H1 (cell line): Measurements from ENCODE around the gene UBE2V1. TPM values are rescaled to one million over a fixed set of nuclear protein-coding genes. Genes with fewer than 3 reads are reported as not detected.

Experiments
- CTCF ChIA-PET: fragments of 300-600 bp; sonication (Branson Sonifier 250); formaldehyde crosslinking; loops from one replicate; lab custom pipeline; 2021; ENCODE audit not compliant: partially characterized antibody; lab: Charles Lee
- POLR2A ChIA-PET: fragments of 300-600 bp; sonication (Branson Sonifier 250); formaldehyde crosslinking; loops from one replicate; lab custom pipeline; 2021; ENCODE audit warnings: inconsistent platforms; ENCODE audit not compliant: partially characterized antibody; lab: Charles Lee
- DNase-seq, 2 experiments: peaks; one replicate each; pipeline versions ENCODE4 v3.0.0 to v3.0.0-alpha.2; 2010 to 2022; ENCODE audit warnings: low spot score in 2 of 2, low read depth in 1 of 2, mixed read lengths in 1 of 2
- FAIRE-seq: peaks from 2 replicates; lab custom pipeline; 2011; peaks lifted over from hg19 to GRCh38; lab: Jason Lieb, UNC
- H2AFZ ChIP-seq: 2 replicates; pipeline ENCODE4 v1.8.1; 2012; ENCODE audit warnings: low read length, inconsistent platforms
- H2AK5ac ChIP-seq: 2 replicates; pipeline ENCODE4 v1.6.1; 2013; ENCODE audit warnings: low read depth, low read length
- H2BK120ac ChIP-seq: replicated peaks from 2 replicates; pipeline ENCODE3; 2013; ENCODE audit warnings: low read depth, low read length, inconsistent platforms
- H2BK12ac ChIP-seq: 2 replicates; pipeline ENCODE4 v1.6.1; 2013; ENCODE audit warnings: low read depth, low read length
- H2BK15ac ChIP-seq: 2 replicates; pipeline ENCODE4 v1.6.1; 2013; ENCODE audit warnings: low read length
- H2BK20ac ChIP-seq: 2 replicates; pipeline ENCODE4 v1.6.1; 2013; ENCODE audit warnings: low read length
- H2BK5ac ChIP-seq: 2 replicates; pipeline ENCODE4 v1.6.1; 2013; ENCODE audit warnings: low read depth, low read length
- H3K14ac ChIP-seq: 2 replicates; pipeline ENCODE4 v1.6.1; 2013; ENCODE audit warnings: inconsistent platforms; ENCODE audit not compliant: insufficient read length
- H3K18ac ChIP-seq: 2 replicates; pipeline ENCODE4 v1.6.1; 2013; ENCODE audit warnings: low read length; ENCODE audit errors: extremely low read depth
- H3K23ac ChIP-seq: 2 replicates; pipeline ENCODE4 v1.6.1; 2013; ENCODE audit warnings: inconsistent platforms; ENCODE audit not compliant: insufficient read length
- H3K23me2 ChIP-seq: 2 replicates; pipeline ENCODE4 v1.6.1; 2013; ENCODE audit warnings: low read depth, low read length
- H3K27ac ChIP-seq: 2 replicates; pipeline ENCODE4 v1.6.1; 2011; ENCODE audit warnings: low read depth, low read length, inconsistent platforms
- H3K27me3 ChIP-seq, 4 experiments: replicated peaks in 1 of 4; 1 replicate in 1 of 4; 2 replicates in 3 of 4; pipeline versions ENCODE4 v1.6.1 to v1.8.1; 2011 to 2013; ENCODE audit warnings: low read length in 3 of 4, mild to moderate bottlenecking in 3 of 4, inconsistent platforms in 2 of 4, mixed read lengths in 2 of 4, moderate library complexity in 1 of 4; ENCODE audit not compliant: control insufficient read depth in 3 of 4, insufficient read depth in 3 of 4; ENCODE audit errors: extremely low read depth in 1 of 4
- H3K36me3 ChIP-seq, 4 experiments: 2 replicates each; pipeline versions ENCODE4 v1.6.1 to v1.8.1; 2011 to 2013; ENCODE audit warnings: mild to moderate bottlenecking in 4 of 4, low read length in 3 of 4, moderate library complexity in 2 of 4, control low read depth in 1 of 4, inconsistent platforms in 1 of 4; ENCODE audit not compliant: insufficient read depth in 4 of 4, control insufficient read depth in 2 of 4
- H3K4ac ChIP-seq: replicated peaks from 2 replicates; pipeline ENCODE3; 2013; ENCODE audit warnings: low read length, low read depth, mixed read lengths, inconsistent platforms; ENCODE audit not compliant: insufficient read length
- H3K4me1 ChIP-seq, 4 experiments: replicated peaks in 1 of 4; 1 replicate in 1 of 4; 2 replicates in 3 of 4; pipeline versions ENCODE4 v1.6.1 to v1.8.1; 2011 to 2013; ENCODE audit warnings: low read length in 3 of 4, inconsistent platforms in 2 of 4, mixed read lengths in 1 of 4; ENCODE audit not compliant: insufficient read depth in 4 of 4, control insufficient read depth in 3 of 4
- H3K4me2 ChIP-seq, 2 experiments: 2 replicates each; pipeline versions ENCODE4 v1.6.1 to v1.8.1; 2011 to 2013; ENCODE audit warnings: low read depth in 2 of 2, low read length in 2 of 2, control low read depth in 1 of 2, inconsistent platforms in 1 of 2, mild to moderate bottlenecking in 1 of 2; ENCODE audit not compliant: insufficient read depth in 1 of 2
- H3K4me3 ChIP-seq, 4 experiments: fragments of 200-600, 300-600 bp in 1 of 4; sonication (generic), shearing (Covaris generic), sonication (Bioruptor Twin) in 1 of 4; 2 replicates each; pipeline versions ENCODE4 v1.5.1 to v1.8.1; 2011 to 2016; ENCODE audit warnings: low read length in 4 of 4, low read depth in 3 of 4, control low read depth in 2 of 4, inconsistent platforms in 2 of 4, mild to moderate bottlenecking in 2 of 4, mixed read lengths in 1 of 4, moderate library complexity in 1 of 4; ENCODE audit not compliant: insufficient read depth in 2 of 4; ENCODE audit errors: extremely low read depth in 1 of 4
- H3K56ac ChIP-seq: replicated peaks from 2 replicates; pipeline ENCODE3; 2013; ENCODE audit warnings: low read depth, mild to moderate bottlenecking, mixed read lengths, low read length, inconsistent platforms; ENCODE audit not compliant: insufficient read length
- H3K79me1 ChIP-seq: 2 replicates; pipeline ENCODE4 v1.6.1; 2013; ENCODE audit warnings: low read depth, low read length, control low read depth
- H3K79me2 ChIP-seq, 2 experiments: 2 replicates each; pipeline versions ENCODE4 v1.6.1 to v1.8.1; 2012 to 2013; ENCODE audit warnings: low read length in 2 of 2, mild to moderate bottlenecking in 2 of 2, inconsistent platforms in 1 of 2; ENCODE audit not compliant: insufficient read depth in 2 of 2, control insufficient read depth in 1 of 2
- H3K9ac ChIP-seq, 4 experiments: replicated peaks in 1 of 4; 1 replicate in 1 of 4; 2 replicates in 3 of 4; pipeline versions ENCODE4 v1.6.1 to v1.8.1; 2011 to 2013; ENCODE audit warnings: low read depth in 3 of 4, low read length in 3 of 4, control low read depth in 2 of 4, mild to moderate bottlenecking in 2 of 4, moderate library complexity in 2 of 4, inconsistent platforms in 1 of 4; ENCODE audit errors: extremely low read depth in 1 of 4
- H3K9me3 ChIP-seq, 2 experiments: 2 replicates each; pipeline versions ENCODE4 v1.6.1 to v1.8.1; 2012 to 2013; ENCODE audit warnings: mild to moderate bottlenecking in 2 of 2, moderate library complexity in 2 of 2, control low read depth in 1 of 2, inconsistent platforms in 1 of 2, low read depth in 1 of 2, low read length in 1 of 2, mixed read lengths in 1 of 2; ENCODE audit not compliant: insufficient read depth in 2 of 2
- H4K20me1 ChIP-seq, 2 experiments: replicated peaks in 1 of 2; 2 replicates each; pipeline versions ENCODE3 to v1.8.1; 2011 to 2013; ENCODE audit warnings: inconsistent platforms in 2 of 2, low read length in 2 of 2, mild to moderate bottlenecking in 1 of 2; ENCODE audit not compliant: insufficient read depth in 2 of 2, control insufficient read depth in 1 of 2
- H4K5ac ChIP-seq: 2 replicates; pipeline ENCODE4 v1.6.1; 2013; ENCODE audit warnings: low read length, low read depth, mixed read lengths, inconsistent platforms; ENCODE audit not compliant: insufficient read length
- H4K8ac ChIP-seq: 2 replicates; pipeline ENCODE4 v1.8.0; 2013; ENCODE audit warnings: mild to moderate bottlenecking, moderate library complexity, low read length, inconsistent platforms; ENCODE audit not compliant: insufficient read depth; ENCODE audit errors: extremely low read depth
- H4K91ac ChIP-seq: replicated peaks from 2 replicates; pipeline ENCODE3; 2013; ENCODE audit warnings: low read length, mixed read lengths, inconsistent platforms; ENCODE audit not compliant: insufficient read length
- ASH2L ChIP-seq: fragments of 200-600, 300-600 bp; sonication (generic); IDR thresholded peaks from one replicate; pipeline ENCODE4 v1.7.1; 2017; ENCODE audit warnings: low read length
- BACH1 ChIP-seq: IDR thresholded peaks from 2 replicates; pipeline ENCODE4 v1.6.1; 2012; ENCODE audit warnings: low read length, improper control_type of control experiment
- EP300 ChIP-seq, 2 experiments: IDR thresholded peaks; 1 replicate in 1 of 2; 2 replicates in 1 of 2; pipeline ENCODE4 v1.6.1; 2011 to 2012; ENCODE audit warnings: low read depth in 2 of 2, low read length in 2 of 2, mild to moderate bottlenecking in 2 of 2, borderline replicate concordance in 1 of 2, inconsistent platforms in 1 of 2, moderate library complexity in 1 of 2
- KDM4A ChIP-seq: IDR thresholded peaks from one replicate; pipeline ENCODE4 v1.7.1; 2012; ENCODE audit warnings: low read depth, mild to moderate bottlenecking, moderate library complexity, low read length, inconsistent platforms; ENCODE audit not compliant: severe bottlenecking
- POLR2AphosphoS5 ChIP-seq: IDR thresholded peaks from 2 replicates; pipeline ENCODE4 v1.6.1; 2011; ENCODE audit warnings: low read depth, low read length
- POU5F1 ChIP-seq: IDR thresholded peaks from 2 replicates; pipeline ENCODE4 v1.6.1; 2011; ENCODE audit warnings: low read depth, mild to moderate bottlenecking, low read length, moderate library complexity
- RBBP5 ChIP-seq: IDR thresholded peaks from 2 replicates; pipeline ENCODE4 v1.7.1; 2012; ENCODE audit warnings: low read depth, mild to moderate bottlenecking, inconsistent platforms, low read length, moderate library complexity, borderline replicate concordance
- RFX5 ChIP-seq: IDR thresholded peaks from 2 replicates; pipeline ENCODE4 v1.6.1; 2011; ENCODE audit warnings: low read depth, low read length, improper control_type of control experiment, borderline replicate concordance
- SAP30 ChIP-seq: fragments of 300-600 bp; sonication (generic); IDR thresholded peaks from 2 replicates; pipeline ENCODE4 v1.7.1; 2012; ENCODE audit warnings: low read length, moderate library complexity, mild to moderate bottlenecking, inconsistent platforms; ENCODE audit not compliant: insufficient read depth, insufficient replicate concordance
- SUZ12 ChIP-seq: fragments of 200-600 bp; sonication (generic); IDR thresholded peaks from 2 replicates; pipeline ENCODE4 v1.6.1; 2012; ENCODE audit warnings: mild to moderate bottlenecking, inconsistent platforms, low read length, moderate library complexity, mixed read lengths
- WGBS, 2 experiments: shearing (Covaris generic) in 1 of 2; methylation state at CpG; one replicate each; pipeline versions ENCODE4 v1.1.6 to v1.1.7; 2013 to 2015; ENCODE audit warnings: low lambda C conversion rate in 2 of 2, mixed read lengths in 2 of 2, inconsistent platforms in 1 of 2, low coverage in 1 of 2, missing lambda C conversion rate in 1 of 2; ENCODE audit not compliant: insufficient replicate concordance in 2 of 2, insufficient coverage in 1 of 2, insufficient read length in 1 of 2; ENCODE audit errors: extremely low coverage in 1 of 2, missing lambda C conversion rate in 1 of 2; 5-methylcytosine and 5-hydroxymethylcytosine counted together
- polyA plus RNA-seq, 7 experiments: library from polyadenylated mRNA; depleted of rRNA in 3 of 7; stranded (reverse) in 5 of 7; unstranded in 2 of 7; fragments of >200 nt in 5 of 7; fragments of 200-250 nt in 2 of 7; gene quantifications; 1 replicate in 5 of 7; 2 replicates in 1 of 7; 4 replicates in 1 of 7; pipeline versions ENCODE4 v1.2.1 to v1.2.3, GENCODE V29; 2011 to 2013; ENCODE audit warnings: missing spikeins in 2 of 7, mixed read lengths in 2 of 7
- total RNA-seq: library from RNA; stranded (reverse); fragmentation: NEBNext Ultra II Directional; extraction: Animal tissue kit (Norgen Biotek cat#: 25700); gene quantifications from 2 replicates; pipeline ENCODE4 v1.2.1, GENCODE V29; 2021
- TF ChIP-seq, protein P1 (sequence below): IDR thresholded peaks from 2 replicates; pipeline ENCODE4 v1.6.1; 2011; ENCODE audit warnings: low read length, improper control_type of control experiment

The UBE2V1 gene
- total and polyA plus RNA-seq, 2 of the 8 experiments (the other 6 are each of a cell fraction or from before 2014, with no cell fraction given) = 141 to 184 TPM

DNA sequence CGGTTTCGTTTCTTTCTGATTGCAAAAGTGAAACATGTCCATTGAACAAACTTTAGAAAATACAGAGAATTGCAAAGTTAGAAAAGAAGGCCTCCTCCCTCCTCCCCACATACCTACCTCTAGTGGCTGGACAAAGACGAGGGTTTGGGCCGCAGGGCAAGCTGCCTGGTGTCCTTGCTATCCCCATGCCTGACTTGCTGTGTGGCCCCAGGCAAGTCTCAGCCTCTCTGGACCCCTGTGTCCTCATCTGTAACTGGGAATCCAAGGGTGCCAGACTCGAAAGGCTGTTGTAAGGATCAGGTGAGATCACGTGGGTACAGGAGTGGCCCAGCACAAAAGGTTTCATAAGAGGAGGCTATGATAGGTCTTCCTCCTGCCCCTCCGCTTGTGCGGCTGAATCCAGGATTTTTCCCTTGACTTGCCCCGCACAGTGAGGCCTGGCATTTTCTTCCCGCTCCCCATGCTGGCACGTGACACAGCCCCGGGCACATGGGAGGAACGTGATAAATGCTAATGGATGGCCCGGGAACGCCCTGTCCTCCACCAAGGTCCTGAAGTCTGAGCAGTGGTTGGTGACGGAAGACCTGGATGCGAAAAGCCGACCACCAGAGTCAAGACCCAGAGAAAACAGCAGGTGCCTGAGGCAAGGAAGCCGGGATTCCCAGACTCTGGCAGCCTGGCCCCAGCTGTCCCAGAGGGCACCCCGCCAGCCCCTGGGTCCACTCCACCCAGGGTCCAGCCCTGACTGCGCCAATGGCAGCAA is 55.8 kb downstream of the UBE2V1 start:
- Histone ChIP-seq H3K18ac (no peak overlapping the region), H3K56ac (no peak overlapping the region), H4K20me1 (no peaks in the 10 kb centered on the region), H3K14ac (no peak overlapping the region), H3K4me1 (peaks cover 0 to 5% (median 2%) of the 10 kb centered on the region in 4 experiments; a peak in 3 of 7 replicates), H3K23ac (no peak overlapping the region), H3K27ac (no peak overlapping the region), H3K4me3 (no peak overlapping the region), H3K79me2 (no peaks in the 10 kb centered on the region), H3K27me3 (peaks cover 0 to 2% (median 0%) of the 10 kb centered on the region in 4 experiments; a peak in 1 of 7 replicates), H2AK5ac (no peak overlapping the region), H3K4me2 (no peak overlapping the region), H3K36me3 (no peaks in the 10 kb centered on the region), H3K23me2 (no peaks in the 10 kb centered on the region), H4K8ac (no peak overlapping the region), H2BK20ac (no peak overlapping the region), H3K9ac (no peak overlapping the region), H3K9me3 (no peaks in the 10 kb centered on the region), H4K5ac (no peak overlapping the region), H2BK5ac (no peak overlapping the region), H2BK120ac (no peak overlapping the region), H2BK12ac (no peak overlapping the region), H2AFZ (no peak overlapping the region), H3K4ac (no peak overlapping the region), H2BK15ac (no peak overlapping the region), H3K79me1 (no peaks in the 10 kb centered on the region), H4K91ac (no peak overlapping the region)
- WGBS, 2 experiments = 90% methylated on average over 21 of the region's 21 CpGs; no CpG with 5 or more reads in 1 of the 2 experiments
- no peak for FAIRE-seq
- no peak for DNase-seq
- ChIA-PET POLR2A (no interaction called here), CTCF (no interaction called here)
- TF ChIP-seq ASH2L (no peak), SAP30 (no peak), EP300 (IDR thresholded peaks at IDR 0.05; ENCODE audit: borderline replicate concordance in 1 of 2, low read depth in 2 of 2, low read length in 2 of 2) (no peak), KDM4A (no peak), SUZ12 (no peak), BACH1 (no peak), RBBP5 (no peak), RFX5 (no peak), POU5F1 (no peak), POLR2AphosphoS5 (no peak)
- TF ChIP-seq, protein P1, sequence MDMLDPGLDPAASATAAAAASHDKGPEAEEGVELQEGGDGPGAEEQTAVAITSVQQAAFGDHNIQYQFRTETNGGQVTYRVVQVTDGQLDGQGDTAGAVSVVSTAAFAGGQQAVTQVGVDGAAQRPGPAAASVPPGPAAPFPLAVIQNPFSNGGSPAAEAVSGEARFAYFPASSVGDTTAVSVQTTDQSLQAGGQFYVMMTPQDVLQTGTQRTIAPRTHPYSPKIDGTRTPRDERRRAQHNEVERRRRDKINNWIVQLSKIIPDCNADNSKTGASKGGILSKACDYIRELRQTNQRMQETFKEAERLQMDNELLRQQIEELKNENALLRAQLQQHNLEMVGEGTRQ = no peak
